ENCODE measurements around the gene MPC1L. TPM values are rescaled to one million over a fixed set of nuclear protein-coding genes. Genes with fewer than 3 reads are reported as not detected.

Gene MPC1L
- not detected in 5 replicates for total RNA-seq (2022; extraction: Qiagen RNA extraction)

GRCh38 chrX:40623139-40623536 lies at the start of gene MPC1L:
Gene MPC1L, plus strand, starts transcription at chrX:40623428. Its CDS starts 138 bp downstream, at chrX:40623566.

DNA sequence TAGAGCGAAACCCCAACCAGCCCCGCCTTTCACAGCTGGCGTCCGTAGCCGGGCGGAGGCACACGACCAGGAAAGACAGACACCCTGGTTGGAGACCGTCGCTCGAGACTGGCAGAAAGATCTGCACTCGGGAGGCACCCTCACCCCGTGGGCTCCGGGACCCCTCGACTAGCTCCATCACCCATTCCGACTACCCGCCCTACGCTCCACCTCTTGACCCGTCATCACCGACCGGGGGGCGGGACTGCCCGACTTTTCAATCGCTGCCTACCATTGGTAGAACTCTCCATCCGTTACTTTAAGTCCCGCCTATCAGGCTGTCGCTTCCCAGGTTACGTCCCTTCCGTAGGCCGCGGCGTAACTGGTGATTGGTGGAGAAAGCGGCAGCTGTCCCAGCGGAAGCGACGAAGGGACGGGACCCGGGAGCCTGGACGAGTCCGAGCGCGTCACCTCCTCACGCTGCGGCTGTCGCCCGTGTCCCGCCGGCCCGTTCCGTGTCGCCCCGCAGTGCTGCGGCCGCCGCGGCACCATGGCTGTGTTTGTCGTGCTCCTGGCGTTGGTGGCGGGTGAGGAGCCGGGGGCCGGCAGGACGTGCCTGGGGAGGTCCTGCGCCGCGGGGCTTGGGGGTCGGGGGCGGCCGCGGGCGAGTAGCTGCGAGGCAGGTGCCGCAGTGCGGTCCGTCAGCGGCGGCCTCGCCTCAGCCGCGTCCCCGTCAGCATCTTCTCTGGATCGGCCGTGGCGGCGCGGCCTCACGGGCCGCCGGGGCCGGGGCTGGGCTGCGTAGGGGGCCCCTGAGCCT lies 42.5 kb upstream of the MPC1L start, which contains the start of gene ATP6AP2:
Gene ATP6AP2 (plus strand): TSS at position 434 of the 799 bp plus-strand sequence. CDS start 96 bp downstream, at position 530.

DNA sequence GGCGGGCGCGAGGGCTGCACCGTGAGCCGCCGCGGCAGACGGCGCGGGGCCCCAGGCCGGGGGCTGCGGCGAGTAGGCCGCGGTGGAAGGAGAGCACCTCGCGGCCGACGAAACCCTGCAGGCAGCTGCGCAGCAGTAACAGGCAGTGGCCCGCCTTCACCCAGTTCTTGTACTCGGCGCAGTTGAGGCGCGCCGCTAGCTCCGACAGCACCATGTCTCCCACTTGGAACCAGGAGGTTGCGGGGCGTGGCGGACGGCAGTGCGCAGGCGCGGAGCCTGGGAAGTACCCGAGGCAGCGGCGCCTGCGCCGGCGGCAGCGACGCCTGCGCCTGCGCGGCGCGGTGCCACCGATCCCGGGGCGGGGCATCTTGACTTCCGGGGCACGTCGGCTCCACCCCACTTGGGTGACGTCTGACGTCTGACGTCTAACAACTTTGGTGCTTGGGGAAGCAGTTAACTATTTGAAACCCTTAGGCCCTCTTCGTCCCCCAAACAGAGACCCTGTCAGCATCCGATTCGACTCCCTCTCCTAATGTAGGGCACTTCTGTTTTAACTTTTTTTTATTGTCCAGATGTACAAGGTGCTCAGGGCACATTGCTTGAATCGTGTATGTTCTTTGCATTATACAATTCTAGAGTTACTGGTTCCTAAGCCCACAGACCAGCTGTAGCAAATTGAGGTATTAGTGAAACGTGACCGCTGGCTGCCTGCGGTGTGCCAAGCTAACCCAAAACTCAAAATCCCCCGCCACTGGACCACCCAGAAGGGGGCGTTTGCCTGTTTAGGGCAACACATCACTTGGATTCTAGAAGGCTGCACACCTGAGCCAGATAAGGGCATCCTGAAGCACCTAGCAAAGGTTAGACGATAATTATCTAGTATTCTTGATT lies 24.3 kb downstream of the MPC1L start, which contains the start of gene CXorf38:
Gene CXorf38 (minus strand): TSS at position 255 of the 891 bp plus-strand sequence. CDS start 41 bp downstream, at position 214.

Other genes with a start within 250 kb of the MPC1L start
- 127 to 152 TPM (median 131 TPM) in 5 replicates for gene ATP6AP2, start 42.5 kb upstream of the MPC1L start, total RNA-seq (2022; extraction: Qiagen RNA extraction)
- gene CXorf38, start 24.1 kb downstream of the MPC1L start, total RNA-seq (2022; extraction: Qiagen RNA extraction), result 8.0 to 12.5 TPM (median 11.4 TPM) in 5 replicates
- gene MED14, start 112.1 kb downstream of the MPC1L start, total RNA-seq (2022; extraction: Qiagen RNA extraction), result 18.3 to 23.5 TPM (median 21.1 TPM) in 5 replicates